NT2/D1 (cell line): ENCODE data around the gene CP.

ENCODE experiments used
- SUZ12 ChIP-seq: IDR thresholded peaks from 2 replicates; pipeline ENCODE4 v1.6.1; 2011; ENCODE audit not compliant: insufficient read length, insufficient read depth; ENCODE audit errors: extremely low read depth
- YY1 ChIP-seq: IDR thresholded peaks from 2 replicates; pipeline ENCODE4 v1.6.1; 2011; ENCODE audit not compliant: insufficient read length, insufficient read depth

GRCh38 chr3:149247929-149248691, 26.5 kb upstream of the CP start:
- TF ChIP-seq SUZ12 (no peak), YY1 (no peak)
